SKM-1 (cell line): ENCODE measurements around the gene ABI1.

ENCODE experiments used
- DNase-seq: peaks from one replicate; lab custom pipeline; 2025; ENCODE audit not compliant: unreplicated experiment; lab: John Stamatoyannopoulos, UW

ABI1 gene

DNA sequence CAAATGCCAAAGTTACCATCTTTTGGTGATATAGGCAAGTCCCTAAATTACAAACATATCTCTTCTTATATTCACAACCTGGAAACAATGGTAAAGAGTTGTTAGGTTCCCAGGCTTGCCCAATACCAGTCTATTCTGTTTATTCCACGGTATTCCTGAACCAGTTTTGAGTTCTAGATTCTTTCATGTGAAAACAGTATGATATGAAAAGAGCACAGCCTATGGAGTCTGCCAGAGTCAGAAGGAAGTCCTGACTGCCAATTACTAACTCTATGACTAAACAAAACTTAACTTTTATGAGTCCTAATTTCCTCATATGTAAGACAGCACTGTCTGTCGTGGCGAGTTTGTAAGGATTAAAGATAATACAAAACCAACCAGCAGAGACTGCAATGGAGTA is 5.6 kb downstream of the ABI1 start:
- DNase-seq = no peak

DNA sequence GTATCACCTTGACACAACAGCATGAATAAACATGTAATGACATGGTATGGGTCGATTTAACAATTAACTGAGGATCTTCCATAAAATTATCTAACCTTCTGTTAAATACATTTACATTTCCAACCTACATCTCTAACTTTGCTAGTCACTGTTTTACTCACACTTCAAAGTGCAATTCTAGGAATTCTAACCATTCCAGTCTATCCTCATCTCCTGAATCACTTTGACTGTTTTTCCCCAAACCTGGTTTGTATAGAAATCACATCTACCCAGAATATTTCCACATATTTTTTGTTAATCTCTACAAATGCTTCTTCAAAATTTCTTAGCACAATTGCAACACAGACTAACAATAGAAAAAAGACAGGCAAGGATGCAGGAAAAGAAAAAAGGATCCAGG is 6.2 kb downstream of the ABI1 start:
- no peak for DNase-seq

DNA sequence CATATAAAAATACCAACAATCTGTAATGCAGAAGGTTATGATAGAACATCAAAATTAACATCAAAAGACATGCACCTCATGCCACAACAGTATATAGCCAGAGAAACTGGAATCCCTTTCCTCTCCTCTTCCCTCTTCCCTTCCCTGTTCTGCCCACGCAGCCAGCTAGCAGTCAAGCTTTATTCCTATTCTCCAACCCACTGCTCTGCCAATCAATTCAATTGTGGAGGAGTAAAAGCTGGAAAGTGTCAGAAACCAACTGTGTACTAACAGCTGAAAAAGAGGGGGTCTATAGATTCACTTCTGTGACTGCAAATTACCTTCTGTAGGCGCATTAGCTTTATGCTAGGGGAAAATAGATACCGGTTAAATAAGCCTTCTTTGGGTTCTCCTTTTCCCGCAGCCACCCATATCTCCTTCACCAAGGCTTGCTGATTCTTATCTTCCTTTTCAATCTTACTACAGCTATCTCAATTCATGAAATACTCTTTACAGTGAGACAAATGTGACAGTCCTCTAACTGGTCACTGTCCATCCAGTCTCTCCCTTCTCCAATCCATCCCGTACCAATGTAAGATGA is 16.3 kb downstream of the ABI1 start:
- no peak for DNase-seq

DNA sequence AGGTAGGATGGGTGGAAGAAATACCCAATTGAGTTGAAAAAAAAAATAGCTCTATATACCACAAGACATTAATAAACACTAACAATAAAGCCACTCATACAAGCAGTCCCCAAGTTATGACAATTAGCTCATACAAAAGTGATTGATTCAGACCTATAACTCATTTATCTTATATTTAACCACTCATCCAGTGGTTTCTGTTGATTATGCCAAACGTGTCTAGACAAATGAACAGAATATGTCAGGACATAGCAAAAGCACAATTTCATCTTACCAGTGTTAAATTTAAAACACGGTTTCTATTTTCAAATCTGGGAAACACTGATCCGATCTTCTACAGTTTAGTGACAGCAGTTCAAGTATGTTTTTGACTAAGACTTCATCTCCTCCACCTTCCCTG is 17.0 kb downstream of the ABI1 start:
- no peak for DNase-seq

DNA sequence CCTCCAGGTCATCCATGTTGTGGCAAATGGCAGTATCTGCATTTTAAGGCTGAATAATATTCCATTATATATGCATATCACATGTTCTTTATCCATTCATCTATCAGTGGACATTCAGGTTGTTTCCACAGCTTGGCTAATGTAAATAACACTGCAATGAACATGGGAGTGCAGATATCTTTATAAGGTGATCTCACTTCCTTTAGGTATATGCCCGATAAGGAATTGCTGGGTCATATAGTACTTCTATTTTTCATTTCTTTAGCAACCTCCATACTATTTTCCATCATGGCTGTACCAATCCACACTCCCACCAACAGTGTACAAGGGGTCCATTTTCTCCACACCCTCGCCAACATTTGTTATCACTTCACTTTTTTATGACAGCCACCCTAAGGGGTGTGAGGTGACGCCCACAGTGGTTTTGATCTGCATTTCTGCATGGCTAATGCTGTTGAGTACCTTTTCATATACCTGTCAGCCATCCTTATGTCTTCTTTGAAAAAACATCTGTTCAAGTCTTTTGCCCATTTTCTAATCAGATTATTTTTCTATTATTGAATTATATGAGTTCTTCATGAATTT is 18.9 kb downstream of the ABI1 start:
- no peak for DNase-seq

DNA sequence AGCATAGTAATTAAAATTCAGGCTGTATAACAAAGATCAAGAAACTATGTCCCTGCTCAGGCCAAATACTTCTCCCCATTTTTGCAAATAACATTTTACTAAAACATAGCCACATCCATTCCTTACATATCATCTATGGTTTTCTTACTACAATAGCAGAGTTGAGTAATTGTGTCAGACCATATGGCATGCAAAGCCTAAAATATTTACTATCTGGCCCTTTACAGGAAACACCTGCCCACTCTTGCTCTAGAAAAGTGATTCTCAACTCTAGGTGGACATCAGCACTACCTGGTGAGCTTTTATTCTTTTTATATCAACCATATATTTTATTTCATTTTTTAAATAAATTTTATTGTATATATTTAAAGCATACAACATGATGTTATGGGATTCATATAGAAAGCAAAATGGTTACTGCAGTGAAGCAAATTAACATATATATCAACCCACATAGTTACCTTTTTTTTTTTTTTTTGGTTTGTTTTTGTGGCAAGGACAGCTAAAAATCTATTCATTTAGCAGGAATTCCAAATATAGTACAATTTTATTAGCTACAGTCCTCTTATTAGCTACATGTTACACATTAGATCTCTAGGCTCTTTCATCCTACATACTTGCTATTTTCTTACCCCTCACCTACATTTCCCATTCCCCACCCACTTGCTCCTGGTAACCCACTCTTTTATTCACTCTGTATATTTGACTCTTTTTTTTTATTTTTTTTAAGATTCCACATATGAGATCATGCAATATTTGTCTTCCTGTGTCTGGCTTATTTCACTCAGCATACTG is 19.6 kb downstream of the ABI1 start:
- no peak for DNase-seq

DNA sequence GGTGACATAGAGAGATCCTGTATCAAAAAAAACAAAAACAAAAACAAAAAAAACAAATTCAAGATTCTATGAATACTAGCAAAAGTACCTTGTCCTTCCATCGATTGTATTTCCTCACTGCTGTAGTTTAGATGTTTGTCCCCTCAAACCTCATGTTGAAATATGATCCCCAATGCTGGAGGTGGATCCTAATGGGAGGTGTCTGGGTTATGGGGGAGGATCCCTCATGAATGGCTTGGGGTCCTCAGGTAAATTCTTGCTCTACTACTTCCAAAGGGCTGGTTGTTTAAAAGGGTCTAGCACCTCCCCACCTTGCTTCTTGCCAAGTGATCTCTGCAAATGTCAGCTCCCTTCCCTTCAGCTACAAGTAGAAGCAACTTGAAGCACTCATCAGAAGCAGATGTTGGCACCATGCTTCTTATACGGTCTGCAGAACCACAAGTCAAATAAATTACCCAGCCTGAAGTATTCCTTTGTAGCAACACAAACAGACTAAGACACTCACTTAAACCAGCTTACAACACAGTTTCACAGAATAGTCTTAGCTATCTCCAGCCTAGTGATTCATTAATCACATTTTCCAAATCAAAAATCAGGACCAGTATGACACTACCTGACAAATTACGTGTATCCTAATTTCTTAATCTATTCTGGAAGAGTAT is 20.7 kb downstream of the ABI1 start:
- DNase-seq = no peak

DNA sequence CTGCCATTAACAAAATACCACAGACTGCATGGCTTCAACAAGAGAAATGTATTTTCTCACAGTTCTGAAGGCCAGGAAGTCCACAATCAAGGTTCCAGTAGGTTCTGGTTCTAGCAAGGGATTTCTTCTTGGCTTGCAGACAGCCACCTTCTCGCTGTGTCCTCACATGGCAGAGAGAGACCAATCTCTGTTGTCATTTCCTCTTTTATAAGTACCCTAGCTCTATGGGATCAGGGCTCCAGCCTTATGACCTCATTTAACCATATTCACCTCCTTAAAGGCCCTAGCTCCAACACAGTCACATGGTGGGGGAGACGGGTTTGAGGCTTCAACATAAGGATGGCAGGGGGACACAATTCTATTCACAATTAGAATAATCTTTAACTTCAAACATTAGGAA is 23.6 kb downstream of the ABI1 start:
- DNase-seq = peak; percentile 4

DNA sequence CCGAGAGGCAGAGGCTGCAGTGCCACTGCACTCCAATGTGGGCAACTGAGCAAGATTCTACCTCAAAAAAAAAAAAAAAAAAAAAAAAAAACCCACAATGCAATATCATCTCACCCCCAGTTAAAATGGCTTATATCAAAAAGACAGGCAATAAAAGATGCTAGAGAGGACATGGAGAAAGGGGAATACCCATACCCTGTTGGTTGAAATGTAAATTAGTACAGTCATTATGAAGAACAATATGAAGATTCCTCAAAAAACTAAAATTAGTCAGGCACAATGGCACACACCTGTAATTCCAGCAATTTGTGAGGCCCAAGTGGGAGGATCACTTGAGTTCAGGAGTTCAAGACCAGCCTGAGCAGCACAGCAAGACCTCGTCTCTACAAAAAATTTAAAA is 25.7 kb downstream of the ABI1 start:
- no peak for DNase-seq

DNA sequence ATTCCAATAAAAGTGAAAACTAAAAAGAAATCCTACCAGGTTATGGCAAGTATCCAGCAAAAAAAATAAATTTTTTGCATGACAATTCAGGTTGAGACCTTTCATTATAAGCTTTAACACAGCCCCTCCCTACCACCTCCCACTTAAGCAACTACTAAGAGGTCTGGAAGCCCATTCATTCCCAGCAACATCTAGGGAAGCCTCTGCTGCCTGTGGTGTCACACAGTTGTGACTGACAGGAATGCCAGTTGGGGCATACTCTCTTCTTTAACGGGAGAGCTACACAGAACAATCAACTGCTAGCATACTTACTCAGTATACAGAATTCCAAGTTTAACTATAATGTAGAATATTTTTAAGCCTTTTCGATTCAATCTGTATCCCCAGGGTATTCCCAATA is 27.8 kb downstream of the ABI1 start:
- DNase-seq = no peak

DNA sequence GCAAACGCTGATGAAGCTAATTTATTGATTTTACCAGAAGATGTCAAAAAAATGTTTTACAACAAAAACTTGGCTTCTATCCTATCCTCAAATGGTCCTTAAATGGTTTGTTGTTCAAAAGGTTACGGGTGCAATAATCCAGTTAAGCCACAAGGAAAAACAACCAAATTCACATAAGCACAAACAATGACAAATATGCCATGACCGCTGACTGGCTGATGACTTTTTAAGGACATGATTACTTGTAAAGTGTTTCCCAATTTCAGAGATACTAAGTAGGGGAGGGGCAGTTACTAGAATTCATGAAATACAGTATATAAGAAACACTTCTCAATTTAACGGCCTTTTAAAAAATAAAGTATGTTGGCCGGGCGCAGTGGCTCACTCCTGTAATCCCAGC is 28.8 kb downstream of the ABI1 start:
- no peak for DNase-seq

DNA sequence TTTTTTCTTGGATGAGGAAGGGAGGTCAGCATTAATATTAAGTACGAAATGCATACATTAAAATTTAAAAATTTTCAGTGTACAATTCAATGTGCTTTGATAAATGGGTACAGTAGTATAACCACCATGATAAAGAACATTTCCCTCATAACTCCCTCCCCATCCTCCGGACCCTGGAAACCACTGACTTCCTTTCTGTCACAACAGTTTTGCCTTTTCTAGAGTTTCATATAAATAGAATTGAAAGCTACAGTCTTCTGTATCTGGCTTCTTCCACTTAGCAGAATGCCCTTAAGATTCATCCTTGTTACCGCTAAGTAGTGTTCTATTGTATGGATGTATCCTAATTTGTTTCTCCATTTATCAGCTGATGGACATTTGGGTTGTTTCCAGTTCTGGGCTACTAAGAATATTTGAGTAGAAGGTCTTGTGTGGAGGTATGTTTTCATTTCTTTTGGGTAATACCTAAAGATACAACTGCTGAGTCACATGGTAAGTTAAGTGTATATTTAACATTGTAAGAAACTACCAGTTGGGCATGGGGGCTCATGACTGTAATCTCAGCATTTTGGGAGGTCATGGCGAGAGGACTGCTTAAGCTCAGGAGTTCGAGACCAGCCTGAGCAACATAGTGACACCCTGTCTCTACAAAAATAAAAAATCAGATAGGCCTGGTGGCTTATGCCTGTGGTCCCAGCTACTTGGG is 30.8 kb downstream of the ABI1 start:
- no peak for DNase-seq

DNA sequence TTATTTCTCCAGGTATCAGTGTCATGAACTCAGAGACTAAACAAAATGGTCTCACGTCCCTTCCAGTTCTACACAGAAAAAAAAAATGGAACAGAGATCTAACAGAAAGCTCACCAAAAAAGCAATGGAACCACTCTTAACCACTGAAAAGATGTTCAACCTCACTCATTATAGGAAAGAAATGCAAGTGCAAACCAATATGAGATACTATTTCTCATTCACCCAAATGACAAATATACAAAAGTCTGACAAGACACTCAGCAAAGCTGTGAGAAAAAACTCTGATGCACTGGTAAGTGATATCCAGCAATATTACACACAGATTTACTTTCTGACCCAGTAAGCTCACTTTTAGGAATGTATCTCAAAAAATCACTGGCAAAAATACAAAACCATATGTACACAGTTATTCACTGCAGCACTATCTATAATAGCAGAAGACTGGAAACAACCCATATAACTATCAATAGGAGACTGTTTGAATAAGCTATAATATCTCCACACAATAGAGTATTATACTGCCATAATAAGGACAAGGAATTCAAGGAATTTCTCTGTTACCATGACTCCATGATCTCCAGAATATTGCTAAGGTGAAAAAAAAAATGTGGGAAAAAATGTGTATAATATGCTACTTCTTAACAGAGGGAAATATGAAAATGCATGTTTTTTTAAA is 36.6 kb downstream of the ABI1 start:
- DNase-seq = no peak

DNA sequence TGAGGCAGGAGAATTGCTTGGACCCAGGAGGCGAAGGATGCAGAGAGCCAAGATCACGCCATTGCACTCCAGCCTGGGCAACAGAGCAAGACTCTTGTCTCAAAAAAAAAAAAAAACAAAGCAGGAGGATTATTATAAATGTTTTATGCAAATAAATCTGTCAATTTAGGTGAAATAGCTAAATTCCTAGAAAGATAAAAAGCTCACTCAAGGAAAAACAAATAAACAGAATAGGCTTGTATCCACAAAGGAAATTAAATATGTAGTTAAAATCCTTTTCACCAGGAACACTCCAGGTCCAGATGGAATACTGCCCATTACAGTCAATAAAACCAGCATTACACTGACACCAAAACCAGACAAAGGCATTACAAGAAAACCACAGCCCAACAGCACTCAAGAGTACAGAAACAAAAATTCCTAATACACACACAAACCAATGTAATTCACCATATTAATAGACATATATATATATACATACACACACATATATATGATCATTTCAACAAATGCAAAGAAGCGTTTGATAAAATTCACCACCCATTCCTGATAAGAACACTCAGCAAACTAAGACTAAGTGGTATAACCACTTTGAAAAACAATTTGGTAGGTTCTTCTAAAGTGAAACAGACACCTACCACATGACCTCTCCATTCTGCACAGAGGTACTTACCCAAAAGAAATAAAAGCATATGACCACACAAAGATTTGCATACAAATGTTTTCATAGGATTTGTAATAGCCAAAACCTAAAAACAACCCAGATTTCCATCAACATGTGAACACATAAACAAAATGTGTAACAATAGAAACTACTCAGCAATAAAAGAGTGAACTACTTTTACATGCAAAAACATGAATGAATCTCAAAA is 38.8 kb downstream of the ABI1 start:
- no peak for DNase-seq

DNA sequence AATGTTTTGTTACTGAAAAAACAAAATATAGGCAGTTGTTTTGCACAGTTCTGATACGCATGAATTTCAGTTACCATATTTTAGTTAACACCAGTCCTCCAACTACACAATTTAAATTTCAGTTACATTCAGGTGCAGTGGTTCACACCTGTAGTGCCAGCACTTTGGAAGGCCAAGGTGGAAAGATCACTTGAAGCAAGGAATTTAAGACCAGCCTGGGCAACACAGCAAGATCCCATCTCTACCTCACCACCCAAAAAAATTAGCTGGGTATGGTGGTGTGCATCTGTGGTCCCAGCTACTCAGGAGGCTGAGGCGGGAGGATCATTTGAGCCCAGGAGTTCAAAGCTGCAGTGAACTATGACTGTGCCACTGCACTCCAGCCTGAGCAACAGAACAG is 45.3 kb downstream of the ABI1 start:
- DNase-seq = no peak

DNA sequence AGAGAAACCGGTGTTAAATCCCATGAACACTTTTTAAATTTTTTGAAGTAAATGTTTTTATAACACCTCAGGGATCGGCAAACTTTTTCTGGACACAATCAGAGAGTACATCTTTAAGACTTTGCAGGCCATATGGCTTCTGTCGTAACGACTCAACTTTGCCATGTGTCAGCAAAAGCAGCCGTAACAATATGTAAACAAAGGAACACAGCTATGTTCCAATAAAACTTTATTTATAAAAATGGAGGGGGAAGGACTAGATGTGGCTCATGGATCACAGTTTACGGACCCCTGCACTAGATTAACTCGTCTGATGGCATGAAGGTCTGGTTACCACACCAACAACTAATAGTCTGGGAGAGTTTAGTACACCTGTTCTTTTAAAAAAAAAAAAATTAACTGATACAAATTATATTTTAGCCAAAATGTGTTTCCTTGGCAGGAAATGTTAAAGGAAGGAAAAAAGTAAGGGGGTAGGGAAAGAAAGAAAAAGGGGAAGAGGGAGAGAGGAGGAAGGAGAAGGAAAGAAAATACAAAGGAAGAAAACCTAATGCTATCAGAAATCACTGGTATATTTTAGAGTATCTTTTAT is 50.2 kb downstream of the ABI1 start:
- DNase-seq = no peak

DNA sequence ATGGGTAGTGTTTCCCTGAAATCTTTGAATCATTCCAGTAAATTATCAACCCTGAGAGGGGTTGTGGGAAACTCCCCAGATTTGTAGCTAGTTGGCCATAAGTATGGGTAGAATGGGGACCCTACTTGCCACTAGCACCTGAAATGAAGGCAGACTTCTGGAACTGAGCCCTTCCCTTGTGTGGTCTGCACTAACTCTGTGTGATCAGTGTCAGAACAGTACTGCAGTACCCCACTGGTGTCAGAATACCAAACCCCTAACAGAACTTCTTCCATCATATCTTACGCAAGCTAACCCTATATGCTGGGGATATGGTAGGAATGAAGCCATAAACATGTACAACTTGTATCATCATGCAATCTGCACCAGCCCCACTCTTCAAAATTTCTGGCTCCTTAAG is 50.8 kb downstream of the ABI1 start:
- DNase-seq = no peak

DNA sequence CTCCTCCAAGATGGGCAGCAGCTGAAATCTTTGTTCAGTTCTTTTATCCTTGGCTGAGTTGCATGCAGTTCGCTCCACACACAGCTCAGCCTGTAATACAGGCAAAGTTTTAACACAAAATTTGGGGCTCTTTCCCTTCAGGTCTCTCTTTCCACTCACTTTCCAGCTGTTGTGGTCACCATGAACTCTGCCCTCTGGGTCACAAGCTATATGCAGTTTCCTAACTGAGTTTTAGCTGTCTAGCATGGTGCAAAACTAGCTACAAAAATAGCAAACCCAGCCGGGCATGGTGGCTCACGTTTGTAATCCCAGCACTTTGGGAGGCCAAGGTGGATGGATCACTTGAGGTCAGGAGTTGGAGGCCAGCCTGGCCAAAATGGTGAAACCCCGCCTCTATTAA is 53.2 kb downstream of the ABI1 start:
- no peak for DNase-seq

DNA sequence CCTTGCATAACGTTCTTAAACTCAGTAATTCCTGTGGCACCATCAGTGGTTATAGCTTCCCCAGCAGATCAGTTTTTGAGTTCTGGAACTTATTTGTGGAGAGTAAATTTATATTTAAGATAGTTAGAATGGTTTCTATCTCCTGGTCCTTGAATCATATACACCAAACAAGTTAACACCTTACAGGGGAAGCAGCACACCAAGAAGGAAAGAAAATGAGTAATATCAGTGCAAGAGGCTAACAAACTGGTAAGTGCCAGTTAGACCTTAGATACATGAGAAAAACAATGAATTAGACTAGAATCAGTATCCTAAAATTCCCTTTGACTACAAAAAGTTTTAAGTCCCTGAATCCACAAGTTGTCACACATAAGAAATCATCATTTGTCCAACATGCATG is 54.2 kb downstream of the ABI1 start:
- no peak for DNase-seq
